ENCODE data around the gene CD55.

CD55 gene

DNA sequence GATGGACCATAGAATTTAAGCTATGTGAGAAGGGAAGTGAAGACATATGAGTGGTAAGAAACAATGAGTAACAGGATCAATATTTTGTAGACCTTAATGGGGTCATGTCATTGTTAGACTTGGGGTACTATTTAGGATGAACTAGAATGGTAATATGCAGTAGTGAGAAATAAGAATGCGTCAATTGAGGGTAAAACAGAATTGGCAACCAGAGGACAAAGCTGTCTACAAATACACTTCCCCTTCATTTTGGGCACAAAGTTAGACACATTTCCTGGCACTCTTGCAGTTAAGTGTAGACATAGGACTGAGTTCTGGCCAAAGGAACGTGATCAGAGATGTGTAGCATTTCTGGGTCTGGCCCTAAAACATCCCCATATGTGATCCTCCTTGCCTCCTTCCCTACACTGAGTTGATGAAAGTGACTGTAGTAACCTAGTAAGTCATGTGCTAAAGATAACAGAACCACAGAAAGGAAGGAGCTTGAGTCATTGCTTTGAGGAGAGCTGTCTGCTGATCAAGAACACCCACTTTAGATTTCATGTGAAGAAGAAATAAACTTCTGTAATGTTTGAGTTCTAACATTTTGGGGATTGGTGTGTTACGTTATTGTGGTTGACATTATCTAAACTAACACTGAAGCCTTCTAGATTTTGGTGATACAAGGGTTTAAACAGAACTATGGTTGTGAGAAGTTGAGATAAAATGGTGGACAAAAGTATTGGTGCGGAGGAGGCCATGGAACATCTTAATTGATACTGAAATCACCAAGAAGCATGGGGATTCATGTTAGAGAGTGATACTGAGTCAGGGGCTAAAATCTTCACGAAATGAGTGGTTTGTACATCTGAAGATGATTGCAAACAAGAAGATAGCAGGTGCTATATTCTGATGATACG, 41.7 kb downstream of the CD55 start:
- peak; percentile 4 to 14 for DNase-seq (ENCODE audit: low read depth in 2 of 2)

DNA sequence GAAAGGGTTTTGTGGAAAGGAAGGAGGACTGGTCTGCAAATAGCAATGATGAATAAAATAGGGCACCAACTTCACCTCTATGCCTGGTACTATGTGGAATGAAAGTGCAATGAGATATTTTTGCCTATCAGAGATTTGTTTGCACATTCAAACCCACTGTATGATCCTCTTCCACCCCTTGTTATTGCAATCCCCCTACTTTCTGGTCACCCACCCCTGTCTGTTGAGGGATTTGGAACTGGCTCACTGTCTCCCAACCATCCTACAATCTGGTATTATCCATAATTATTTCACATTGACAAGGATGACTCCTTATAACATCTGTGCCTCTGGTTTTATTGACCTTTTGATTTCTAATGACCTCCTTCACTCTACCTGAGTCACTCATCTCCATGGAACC, 42.4 kb downstream of the CD55 start:
- DNase-seq (ENCODE audit: low read depth in 2 of 2): no peak

DNA sequence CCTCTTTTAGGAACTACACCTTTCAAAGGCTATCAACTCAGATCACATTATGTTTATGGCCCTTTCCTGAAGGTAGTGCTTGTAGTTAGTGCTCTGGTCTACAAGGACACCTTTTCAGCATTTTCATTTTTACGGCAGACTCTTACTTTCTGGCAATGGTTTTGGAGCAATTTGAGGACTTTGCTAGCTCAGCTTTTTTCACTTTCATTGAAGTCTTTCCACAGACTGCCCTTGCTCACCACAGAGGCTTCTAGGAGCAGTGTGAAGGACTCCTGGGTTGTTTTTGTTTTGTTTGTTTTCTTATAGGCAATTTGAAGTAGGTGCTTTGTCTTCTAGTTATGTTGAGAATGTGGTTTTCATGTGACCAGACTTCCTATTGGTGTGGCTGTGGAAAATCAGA, 43.1 kb downstream of the CD55 start:
- DNase-seq (ENCODE audit: low read depth in 2 of 2): no peak

DNA sequence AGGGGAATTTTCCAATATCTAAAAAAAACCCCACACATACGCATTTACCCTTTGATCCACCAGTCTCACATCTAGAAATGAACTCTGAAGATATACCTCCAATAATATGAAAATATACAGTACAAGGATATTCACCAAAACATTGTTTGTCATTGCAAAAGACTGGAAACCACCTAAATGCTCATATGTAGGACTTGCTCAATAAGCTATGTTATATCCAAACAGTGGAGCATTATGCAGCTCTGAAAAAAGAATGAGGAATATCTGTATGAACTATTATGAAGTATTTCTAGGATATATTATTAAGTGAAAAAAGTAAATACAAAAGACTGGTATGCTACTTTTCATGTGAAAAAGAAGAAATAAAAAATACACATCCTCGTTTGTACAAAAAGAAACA, 43.6 kb downstream of the CD55 start:
- DNase-seq (ENCODE audit: low read depth in 2 of 2): no peak

GRCh38 chr1:207366022-207366421, 44.5 kb downstream of the CD55 start:
- no peak for DNase-seq (ENCODE audit: low read depth in 2 of 2)

DNA sequence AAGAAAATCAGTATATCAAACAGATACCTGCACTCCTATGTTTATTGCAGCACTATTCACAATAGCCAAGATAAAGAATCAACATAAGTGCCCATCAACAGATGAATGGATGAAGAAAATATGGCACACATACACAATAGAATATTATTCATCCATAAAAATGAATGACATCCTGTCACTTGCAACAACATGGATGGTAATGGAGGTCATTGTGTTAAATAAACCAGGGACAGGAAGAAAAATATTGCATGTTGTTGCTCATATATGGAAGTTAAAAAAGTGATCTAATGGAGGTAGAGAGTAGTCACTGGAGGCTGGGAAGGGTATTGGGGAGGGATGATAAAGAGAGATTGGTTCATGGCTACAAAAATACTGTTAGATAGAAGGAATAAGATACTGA, 67.2 kb downstream of the CD55 start:
- no peak for DNase-seq (ENCODE audit: low read depth in 2 of 2)

DNA sequence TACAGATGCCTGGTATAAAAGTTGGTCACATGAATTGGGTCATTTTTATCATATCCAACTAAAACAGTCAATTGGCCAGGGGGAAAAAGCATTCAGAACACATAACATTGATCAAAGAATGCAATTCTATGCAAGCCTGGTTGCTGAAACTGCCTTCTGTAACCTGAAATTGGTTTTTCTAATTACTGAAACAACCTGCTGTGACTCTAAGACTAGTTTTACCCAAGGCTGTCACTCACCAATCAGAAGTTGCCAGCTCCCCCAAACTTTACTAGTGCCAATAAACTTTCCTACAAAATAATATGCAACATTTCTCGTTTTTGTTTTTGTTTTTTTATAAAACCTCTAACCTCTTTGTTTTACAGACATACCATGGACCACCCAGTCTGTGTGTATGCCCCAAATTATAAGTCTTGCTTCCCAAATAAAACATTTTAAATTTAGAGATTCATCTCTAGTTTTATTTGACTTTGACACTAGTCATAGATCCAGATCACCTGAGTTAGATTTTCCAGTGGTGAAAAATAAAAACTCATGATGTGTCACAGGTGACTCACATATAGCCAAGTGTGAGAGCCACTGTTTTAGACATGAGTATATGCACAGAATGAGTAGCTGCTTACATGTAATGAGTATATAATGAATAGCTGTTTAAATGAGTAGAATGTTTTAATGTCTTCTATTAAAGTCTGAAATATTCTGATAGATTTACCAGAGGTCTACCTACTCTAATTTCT, 68.4 kb downstream of the CD55 start:
- no peak for DNase-seq (ENCODE audit: low read depth in 2 of 2)

DNA sequence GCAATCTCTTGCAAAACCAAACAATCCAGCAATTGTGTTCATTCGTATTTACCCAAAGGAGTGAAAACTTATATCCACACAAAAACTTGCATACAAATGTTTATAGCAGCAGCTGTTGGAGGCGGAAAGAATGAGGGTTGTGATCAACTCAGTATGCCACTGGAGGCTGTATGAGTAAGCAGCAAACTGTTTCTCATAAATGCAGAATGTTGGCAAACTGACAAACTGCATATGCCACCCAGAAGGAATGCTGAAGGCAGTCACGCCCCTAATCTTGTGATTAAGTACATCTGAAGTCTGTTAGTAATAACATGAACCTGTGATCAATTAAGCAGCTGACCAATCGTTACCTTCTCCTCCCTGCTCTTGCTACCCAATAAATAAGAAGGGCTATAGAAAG, 72.1 kb downstream of the CD55 start:
- DNase-seq (ENCODE audit: low read depth in 2 of 2): no peak

- no peak for DNase-seq (ENCODE audit: low read depth in 2 of 2)
Measured at GRCh38 chr1:207396168-207396746, 74.8 kb downstream of the CD55 start.

- DNase-seq (ENCODE audit: low read depth in 2 of 2): no peak
Measured at GRCh38 chr1:207397525-207397926, 76.0 kb downstream of the CD55 start.

- DNase-seq (ENCODE audit: low read depth in 2 of 2): no peak
Measured at GRCh38 chr1:207398986-207399385, 77.5 kb downstream of the CD55 start.

- DNase-seq (ENCODE audit: low read depth in 2 of 2): no peak
Measured at GRCh38 chr1:207401578-207401977, 80.1 kb downstream of the CD55 start.

GRCh38 chr1:207402744-207403143, 81.3 kb downstream of the CD55 start:
- DNase-seq (ENCODE audit: low read depth in 2 of 2): no peak

DNA sequence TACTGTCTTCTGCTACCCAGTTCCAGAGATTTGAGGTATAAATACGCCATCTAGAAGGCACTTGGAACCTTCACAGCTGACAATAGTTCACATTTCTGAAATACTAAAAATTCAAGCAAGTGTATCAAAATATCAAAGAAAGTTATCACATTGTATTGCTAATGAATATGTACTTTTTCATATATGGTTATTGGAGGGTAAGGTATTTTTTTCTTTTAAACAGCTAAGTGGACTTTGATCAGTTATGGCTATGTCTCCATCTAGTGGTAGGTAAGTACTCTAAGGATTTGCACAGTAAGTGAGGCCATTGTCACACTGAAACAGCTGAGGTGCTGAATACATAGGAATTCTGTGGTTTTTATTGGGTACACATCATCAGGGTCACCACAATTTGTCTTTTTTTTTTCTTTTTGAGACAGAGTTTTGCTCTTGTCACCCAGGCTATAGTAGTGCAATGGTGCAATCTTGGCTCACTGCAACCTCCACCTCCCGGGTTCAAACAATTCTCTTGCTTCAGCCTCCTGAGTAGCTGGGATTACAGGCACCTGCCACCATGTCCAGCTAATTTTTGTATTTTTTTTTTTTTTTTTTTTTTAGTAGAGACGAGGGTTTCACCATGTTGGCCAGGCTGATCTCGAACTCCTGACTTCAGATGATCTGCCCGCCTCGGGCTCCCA, 83.5 kb downstream of the CD55 start:
- DNase-seq (ENCODE audit: low read depth in 2 of 2): no peak

- no peak for DNase-seq (ENCODE audit: low read depth in 2 of 2)
Measured at GRCh38 chr1:207405814-207406213, 84.3 kb downstream of the CD55 start.

GRCh38 chr1:207407655-207408260, 86.3 kb downstream of the CD55 start:
- no peak for DNase-seq (ENCODE audit: low read depth in 2 of 2)

All from stimulated activated CD4-positive, alpha-beta T cell treated with anti-CD3 and anti-CD28 coated beads, Interleukin-15, amount 100 ng/mL, for 48 hours (primary cell).